DND-41 (cell line): Measurements from ENCODE around the gene ARHGAP26.

ENCODE experiments used
- CTCF ChIP-seq: IDR thresholded peaks from 2 replicates; pipeline ENCODE4 v1.5.1; 2012; ENCODE audit warnings: borderline replicate concordance, low read length, moderate library complexity, mild to moderate bottlenecking; ENCODE audit not compliant: poor library complexity, severe bottlenecking; ENCODE audit errors: extremely low read depth
- EZH2 ChIP-seq: IDR thresholded peaks from 3 replicates; pipeline ENCODE4 v1.6.1; 2012; ENCODE audit warnings: borderline replicate concordance, low read depth, mild to moderate bottlenecking, moderate library complexity, low read length, inconsistent platforms; ENCODE audit not compliant: severe bottlenecking

DNA sequence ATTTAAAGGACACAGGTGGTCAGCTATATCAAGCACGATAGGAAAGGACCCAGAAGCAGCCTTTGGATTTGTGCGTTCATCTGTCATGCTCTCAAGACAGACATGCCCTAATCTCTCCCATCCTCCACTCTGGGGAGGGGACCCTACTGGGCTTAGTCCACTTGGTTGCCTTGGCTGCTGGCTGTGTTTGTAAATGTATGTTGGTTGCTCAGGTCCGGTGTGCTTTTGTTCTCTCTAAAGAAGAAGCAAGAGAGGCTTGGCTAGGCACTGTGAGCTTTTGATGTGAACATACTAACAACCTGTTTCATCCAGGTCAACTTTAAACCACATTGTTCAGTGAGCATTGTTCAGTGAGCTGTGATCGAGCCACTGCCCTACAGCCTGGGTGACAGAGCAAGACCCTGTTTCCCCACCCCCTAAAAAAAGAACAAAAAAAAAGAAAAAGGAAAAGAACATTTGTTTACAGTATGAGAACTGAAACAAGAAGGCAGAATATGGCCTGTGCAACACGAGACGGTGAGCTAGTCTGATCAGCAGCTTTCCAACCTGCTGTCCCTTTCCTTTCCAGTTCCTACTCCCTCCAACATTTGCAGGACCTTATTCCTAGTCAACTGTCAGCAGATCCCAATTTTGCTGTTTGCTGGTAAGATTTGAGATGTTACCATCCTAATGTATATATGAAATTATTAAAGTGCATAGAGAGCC is 228.3 kb downstream of the ARHGAP26 start:
- TF ChIP-seq CTCF (no peak), EZH2 (no peak)
